Trophoblast cell (in vitro differentiated cells and primary cell): ENCODE measurements around the gene KPTN.

Experiments used
- DNase-seq, 2 donors: peaks; one replicate each; pipeline ENCODE4 v3.0.0-alpha.2; 2016
- H2AFZ ChIP-seq: 2 replicates; pipeline ENCODE4 v1.6.1; 2013; ENCODE audit warnings: low read length, moderate library complexity, mild to moderate bottlenecking; ENCODE audit not compliant: insufficient read depth, poor library complexity
- H2AK5ac ChIP-seq: 2 replicates; pipeline ENCODE4 v1.6.1; 2013; ENCODE audit warnings: mild to moderate bottlenecking, low read length
- H2BK120ac ChIP-seq: 2 replicates; pipeline ENCODE4 v1.6.1; 2013; ENCODE audit warnings: low read length, mild to moderate bottlenecking, moderate library complexity; ENCODE audit not compliant: insufficient read depth, poor library complexity
- H2BK12ac ChIP-seq: 2 replicates; pipeline ENCODE4 v1.6.1; 2013; ENCODE audit warnings: mild to moderate bottlenecking, low read length, moderate library complexity
- H2BK5ac ChIP-seq: 2 replicates; pipeline ENCODE4 v1.6.1; 2013; ENCODE audit warnings: low read length, low read depth, moderate library complexity, mild to moderate bottlenecking; ENCODE audit not compliant: poor library complexity
- H3K14ac ChIP-seq: 2 replicates; pipeline ENCODE4 v1.6.1; 2013; ENCODE audit warnings: mild to moderate bottlenecking, low read length
- H3K18ac ChIP-seq: 2 replicates; pipeline ENCODE4 v1.6.1; 2013; ENCODE audit warnings: mild to moderate bottlenecking, low read length
- H3K23ac ChIP-seq: 2 replicates; pipeline ENCODE4 v1.6.1; 2013; ENCODE audit warnings: low read length
- H3K27ac ChIP-seq: 2 replicates; pipeline ENCODE4 v1.5.1; 2013; ENCODE audit warnings: low read depth, mild to moderate bottlenecking, inconsistent platforms, low read length, moderate library complexity
- H3K27me3 ChIP-seq: 2 replicates; pipeline ENCODE4 v1.6.1; 2013; ENCODE audit warnings: inconsistent platforms, mild to moderate bottlenecking, low read length, moderate library complexity; ENCODE audit not compliant: insufficient read depth
- H3K36me3 ChIP-seq, 2 experiments: 1 replicate in 1 of 2; 2 replicates in 1 of 2; pipeline ENCODE4 v1.6.1; 2013; ENCODE audit warnings: low read length in 2 of 2, mild to moderate bottlenecking in 2 of 2, moderate library complexity in 1 of 2; ENCODE audit not compliant: insufficient read depth in 2 of 2, control insufficient read depth in 1 of 2
- H3K4ac ChIP-seq: 2 replicates; pipeline ENCODE4 v1.6.1; 2013; ENCODE audit warnings: low read depth, mild to moderate bottlenecking, low read length, moderate library complexity
- H3K4me1 ChIP-seq, 2 experiments: 1 replicate in 1 of 2; 2 replicates in 1 of 2; pipeline ENCODE4 v1.6.1; 2013; ENCODE audit warnings: low read length in 2 of 2, mild to moderate bottlenecking in 2 of 2, moderate library complexity in 1 of 2; ENCODE audit not compliant: insufficient read depth in 2 of 2, control insufficient read depth in 1 of 2
- H3K4me2 ChIP-seq: 2 replicates; pipeline ENCODE4 v1.6.1; 2013; ENCODE audit warnings: inconsistent platforms, mild to moderate bottlenecking, low read length, moderate library complexity
- H3K4me3 ChIP-seq: 2 replicates; pipeline ENCODE4 v1.5.1; 2013; ENCODE audit warnings: mild to moderate bottlenecking, low read depth, low read length, inconsistent platforms
- H3K79me1 ChIP-seq: one replicate; pipeline ENCODE4 v1.6.1; 2013; ENCODE audit warnings: low read length
- H3K79me2 ChIP-seq: 2 replicates; pipeline ENCODE4 v1.6.1; 2013; ENCODE audit warnings: low read length, mild to moderate bottlenecking; ENCODE audit not compliant: control insufficient read depth, insufficient read depth, poor library complexity
- H3K9ac ChIP-seq: 2 replicates; pipeline ENCODE4 v1.6.1; 2013; ENCODE audit warnings: mild to moderate bottlenecking, low read length
- H3K9me3 ChIP-seq: 2 replicates; pipeline ENCODE4 v1.6.1; 2013; ENCODE audit warnings: low read depth, mild to moderate bottlenecking, control low read depth, inconsistent platforms, low read length; ENCODE audit not compliant: insufficient read depth
- H4K12ac ChIP-seq: 2 replicates; pipeline ENCODE4 v1.6.1; 2013; ENCODE audit warnings: low read depth, mild to moderate bottlenecking, low read length, moderate library complexity
- H4K8ac ChIP-seq: 2 replicates; pipeline ENCODE4 v1.6.1; 2013; ENCODE audit warnings: low read depth, mild to moderate bottlenecking, low read length, moderate library complexity
- H4K91ac ChIP-seq: one replicate; pipeline ENCODE4 v1.6.1; 2013; ENCODE audit warnings: low read depth, mild to moderate bottlenecking, low read length, moderate library complexity
- WGBS: extraction: QIAGEN DNeasy Blood & Tissue Kit; methylation state at CpG from one replicate; pipeline ENCODE4 v1.1.7; 2013; ENCODE audit warnings: missing lambda C conversion rate; ENCODE audit not compliant: insufficient read length, insufficient coverage; ENCODE audit errors: extremely low coverage; 5-methylcytosine and 5-hydroxymethylcytosine counted together

Gene KPTN

DNA sequence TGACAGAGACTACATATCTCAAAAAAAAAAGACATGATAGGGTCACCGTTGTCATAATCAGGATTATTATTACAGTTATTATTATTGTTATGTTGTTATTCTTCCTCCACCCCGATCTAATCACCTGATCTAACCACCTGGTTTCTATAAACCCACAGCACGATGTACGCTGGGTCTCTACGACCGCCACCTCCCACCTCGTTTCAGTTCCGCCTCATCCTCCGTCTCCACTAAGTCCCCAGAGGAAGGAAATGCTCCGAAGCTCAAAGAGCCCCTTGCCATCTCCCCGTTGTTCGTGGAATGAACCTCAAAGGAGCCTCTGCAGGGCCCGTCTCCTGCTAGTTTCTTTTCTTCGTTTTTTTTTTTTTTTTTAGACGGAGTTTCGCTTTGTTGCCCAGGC is 48.8 kb downstream of the KPTN start:
- H3K9ac ChIP-seq = no peak overlapping the region
- no CpG with 5 or more reads among the region's 16 CpGs for WGBS
- no peak overlapping the region for H2BK12ac ChIP-seq
- no peak overlapping the region for H3K4me2 ChIP-seq
- no peaks in the 10 kb centered on the region for H3K9me3 ChIP-seq
- H4K91ac ChIP-seq = no peak overlapping the region
- H3K36me3 ChIP-seq = no peaks in the 10 kb centered on the region
- no peak for DNase-seq
- no peak overlapping the region for H4K8ac ChIP-seq
- H2BK120ac ChIP-seq = no peak overlapping the region
- H3K18ac ChIP-seq = no peak overlapping the region
- H2AFZ ChIP-seq = no peak overlapping the region
- H3K27me3 ChIP-seq = peaks cover 4% of the 10 kb centered on the region
- no peak overlapping the region for H3K4ac ChIP-seq
- H2BK5ac ChIP-seq = no peak overlapping the region
- no peaks in the 10 kb centered on the region for H3K79me1 ChIP-seq
- peaks cover 0 to 3% of the 10 kb centered on the region in 2 experiments for H3K4me1 ChIP-seq
- H3K14ac ChIP-seq = no peak overlapping the region
- no peak overlapping the region for H3K4me3 ChIP-seq
- H3K27ac ChIP-seq = no peak overlapping the region
- H4K12ac ChIP-seq = no peak overlapping the region
- no peak overlapping the region for H2AK5ac ChIP-seq
- H3K79me2 ChIP-seq = no peaks in the 10 kb centered on the region
- H3K23ac ChIP-seq = no peak overlapping the region

GRCh38 chr19:47434088-47434487 is 49.9 kb downstream of the KPTN start:
- Histone ChIP-seq H3K27ac (no peak overlapping the region), H4K91ac (no peak overlapping the region), H4K8ac (no peak overlapping the region), H2BK5ac (no peak overlapping the region), H3K4me1 (peaks cover 0 to 8% of the 10 kb centered on the region in 2 experiments), H3K27me3 (peaks cover 15% of the 10 kb centered on the region), H2BK12ac (no peak overlapping the region), H4K12ac (no peak overlapping the region), H3K18ac (no peak overlapping the region), H3K4ac (no peak overlapping the region), H3K14ac (no peak overlapping the region), H3K79me1 (no peaks in the 10 kb centered on the region), H3K4me2 (no peak overlapping the region), H3K23ac (no peak overlapping the region), H3K4me3 (no peak overlapping the region), H2BK120ac (no peak overlapping the region), H3K9me3 (no peaks in the 10 kb centered on the region), H2AFZ (no peak overlapping the region), H3K9ac (no peak overlapping the region), H3K79me2 (no peaks in the 10 kb centered on the region), H2AK5ac (no peak overlapping the region), H3K36me3 (no peaks in the 10 kb centered on the region)
- no CpG with 5 or more reads among the region's 7 CpGs for WGBS
- DNase-seq = no peak

DNA sequence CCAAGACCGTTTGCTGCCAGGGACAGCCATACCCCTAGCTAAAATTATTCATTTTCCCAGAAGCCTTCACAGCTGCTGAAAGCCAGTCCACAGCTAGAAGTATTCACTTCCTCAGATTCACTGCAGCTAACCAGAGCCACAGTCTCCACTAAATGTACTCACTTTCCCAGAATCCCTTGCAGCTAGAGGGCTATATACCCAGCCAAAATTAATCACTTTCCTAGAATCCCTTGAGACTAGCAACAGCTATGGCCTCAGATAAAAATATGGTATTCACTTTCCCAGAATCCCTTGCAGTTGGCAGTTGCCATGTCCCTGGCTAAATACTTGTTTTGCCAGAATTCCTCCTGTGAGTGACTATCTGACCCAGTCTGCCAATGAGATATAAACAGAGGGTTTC is 50.9 kb downstream of the KPTN start:
- H2BK12ac ChIP-seq = no peak overlapping the region
- no peaks in the 10 kb centered on the region for H3K9me3 ChIP-seq
- no peak for DNase-seq
- no peak overlapping the region for H2AK5ac ChIP-seq
- WGBS = no CpG with 5 or more reads among the region's 1 CpG
- no peak overlapping the region for H3K9ac ChIP-seq
- H4K8ac ChIP-seq = no peak overlapping the region
- no peak overlapping the region for H2AFZ ChIP-seq
- H3K4me3 ChIP-seq = no peak overlapping the region
- no peak overlapping the region for H3K4ac ChIP-seq
- peaks cover 17% of the 10 kb centered on the region for H3K27me3 ChIP-seq
- peaks cover 0 to 14% of the 10 kb centered on the region in 2 experiments for H3K4me1 ChIP-seq
- no peak overlapping the region for H2BK120ac ChIP-seq
- no peak overlapping the region for H3K18ac ChIP-seq
- no peak overlapping the region for H3K14ac ChIP-seq
- H3K23ac ChIP-seq = no peak overlapping the region
- H4K91ac ChIP-seq = no peak overlapping the region
- H2BK5ac ChIP-seq = no peak overlapping the region
- no peaks in the 10 kb centered on the region for H3K79me1 ChIP-seq
- no peaks in the 10 kb centered on the region for H3K36me3 ChIP-seq
- no peak overlapping the region for H3K4me2 ChIP-seq
- no peaks in the 10 kb centered on the region for H3K79me2 ChIP-seq
- no peak overlapping the region for H3K27ac ChIP-seq
- H4K12ac ChIP-seq = no peak overlapping the region

- no peak overlapping the region for H3K23ac ChIP-seq
- H3K9ac ChIP-seq = no peak overlapping the region
- H4K12ac ChIP-seq = no peak overlapping the region
- H3K14ac ChIP-seq = no peak overlapping the region
- H3K4me1 ChIP-seq = peaks cover 2 to 16% of the 10 kb centered on the region in 2 experiments
- no peak for DNase-seq
- H4K91ac ChIP-seq = no peak overlapping the region
- no peaks in the 10 kb centered on the region for H3K9me3 ChIP-seq
- H3K27ac ChIP-seq = no peak overlapping the region
- no peak overlapping the region for H2BK5ac ChIP-seq
- peaks cover 17% of the 10 kb centered on the region for H3K27me3 ChIP-seq
- no peak overlapping the region for H3K4ac ChIP-seq
- no peak overlapping the region for H3K4me3 ChIP-seq
- no peak overlapping the region for H4K8ac ChIP-seq
- no peak overlapping the region for H2AFZ ChIP-seq
- H3K79me2 ChIP-seq = no peaks in the 10 kb centered on the region
- no peak overlapping the region for H2AK5ac ChIP-seq
- H3K18ac ChIP-seq = no peak overlapping the region
- H2BK120ac ChIP-seq = no peak overlapping the region
- H3K36me3 ChIP-seq = no peaks in the 10 kb centered on the region
- no peaks in the 10 kb centered on the region for H3K79me1 ChIP-seq
- no peak overlapping the region for H2BK12ac ChIP-seq
- H3K4me2 ChIP-seq = no peak overlapping the region
Observed at GRCh38 chr19:47432499-47432898, 51.5 kb downstream of the KPTN start.
